ENCODE measurements around the gene TEX30. TPM values are rescaled to one million over a fixed set of nuclear protein-coding genes. Genes with fewer than 3 reads are reported as not detected.
A peak's percentile ranks its signal among the peaks of the same experiment; 100 is the strongest.

The TEX30 gene
- total RNA-seq, 1 donor from 2014 or later: 14.5 TPM

GRCh38 chr13:102777736-102778135 is 4.2 kb upstream of the TEX30 start:
- no peak overlapping the region for H3K27ac Mint-ChIP-seq
- no peak overlapping the region for H3K4me3 Mint-ChIP-seq
- H3K27me3 Mint-ChIP-seq: no peaks in the 10 kb centered on the region
- no peak for DNase-seq (ENCODE audit: extremely low spot score, unreplicated experiment)
- peaks cover 3% of the 10 kb centered on the region for H3K4me1 Mint-ChIP-seq (ENCODE audit: unreplicated experiment)
- H3K36me3 Mint-ChIP-seq: peaks cover 13% of the 10 kb centered on the region
- no peaks in the 10 kb centered on the region for H3K9me3 Mint-ChIP-seq
- TF ChIP-seq CTCF (conservative IDR thresholded peaks at IDR 0.05): no peak

GRCh38 chr13:102776271-102776670 is 2.7 kb upstream of the TEX30 start:
- DNase-seq (ENCODE audit: extremely low spot score, unreplicated experiment): no peak
- Mint-ChIP-seq H3K4me3 (no peak overlapping the region), H3K36me3 (peaks cover 7% of the 10 kb centered on the region), H3K27ac (no peak overlapping the region), H3K9me3 (no peaks in the 10 kb centered on the region), H3K4me1 (ENCODE audit: unreplicated experiment) (peaks cover 6% of the 10 kb centered on the region), H3K27me3 (no peaks in the 10 kb centered on the region)
- TF ChIP-seq CTCF (conservative IDR thresholded peaks at IDR 0.05): no peak

DNA sequence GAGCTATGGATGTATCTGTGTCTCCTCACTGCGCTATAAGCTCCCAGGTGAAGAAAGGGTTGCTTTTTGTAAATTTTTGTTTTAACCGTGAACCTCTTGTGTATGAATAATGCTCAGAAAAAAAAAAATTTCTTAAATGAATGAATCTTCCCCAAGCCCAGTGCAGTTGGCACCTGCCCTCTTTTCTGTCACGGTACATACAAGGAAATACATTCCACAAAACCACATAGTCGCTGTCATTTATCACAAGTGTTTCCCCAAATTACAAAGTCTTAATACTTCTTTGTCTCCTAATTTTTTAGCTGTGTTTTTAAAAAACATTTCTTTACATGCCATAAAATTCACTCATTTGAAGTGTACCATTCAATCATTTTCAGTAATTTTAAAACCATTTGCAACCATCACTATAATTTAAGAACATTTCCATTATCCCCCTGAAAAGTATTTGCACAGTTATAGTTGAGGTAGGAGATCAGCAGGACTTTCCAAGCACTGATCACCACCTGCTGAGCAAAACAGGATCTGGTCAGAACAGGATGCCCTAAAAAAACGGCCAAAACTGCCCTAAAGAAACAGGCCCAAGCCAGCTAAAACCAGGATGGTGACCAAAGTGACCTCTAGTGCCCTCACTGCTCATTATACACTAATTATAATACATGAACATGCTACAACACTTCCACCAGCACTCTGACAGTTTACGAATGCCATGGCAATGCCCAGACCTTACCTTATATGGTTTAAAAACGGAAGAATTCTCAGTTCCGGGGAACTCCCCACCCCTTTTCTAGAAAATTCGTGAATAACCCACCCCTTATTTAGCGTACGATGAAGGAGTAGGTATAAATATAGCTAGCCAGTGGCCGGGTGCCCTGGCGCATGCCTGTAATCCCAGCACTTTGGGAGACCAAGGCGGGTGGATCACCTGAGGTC is 1.3 kb upstream of the TEX30 start:
- Mint-ChIP-seq H3K36me3 (peaks cover 4% of the 10 kb centered on the region), H3K27me3 (no peaks in the 10 kb centered on the region), H3K4me1 (ENCODE audit: unreplicated experiment) (peaks cover 8% of the 10 kb centered on the region), H3K9me3 (no peaks in the 10 kb centered on the region), H3K27ac (peak overlapping the region; percentile 52), H3K4me3 (peak overlapping the region; percentile 87)
- no peak for TF ChIP-seq CTCF (conservative IDR thresholded peaks at IDR 0.05)
- no peak for DNase-seq (ENCODE audit: extremely low spot score, unreplicated experiment)

- no peak for DNase-seq (ENCODE audit: extremely low spot score, unreplicated experiment)
- Mint-ChIP-seq H3K27me3 (no peaks in the 10 kb centered on the region), H3K36me3 (peaks cover 4% of the 10 kb centered on the region), H3K27ac (peak overlapping the region; percentile 57), H3K4me1 (ENCODE audit: unreplicated experiment) (peaks cover 8% of the 10 kb centered on the region), H3K9me3 (no peaks in the 10 kb centered on the region), H3K4me3 (peak overlapping the region; percentile 87)
- TF ChIP-seq CTCF (conservative IDR thresholded peaks at IDR 0.05): no peak
Measured at GRCh38 chr13:102774214-102774568, 605 bp upstream of the TEX30 start.

- H3K27me3 Mint-ChIP-seq: no peaks in the 10 kb centered on the region
- no peak for TF ChIP-seq CTCF (conservative IDR thresholded peaks at IDR 0.05)
- peaks cover 8% of the 10 kb centered on the region for H3K4me1 Mint-ChIP-seq (ENCODE audit: unreplicated experiment)
- no peak for DNase-seq (ENCODE audit: extremely low spot score, unreplicated experiment)
- no peak overlapping the region for H3K27ac Mint-ChIP-seq
- peaks cover 4% of the 10 kb centered on the region for H3K36me3 Mint-ChIP-seq
- H3K4me3 Mint-ChIP-seq: peak overlapping the region; percentile 87
- H3K9me3 Mint-ChIP-seq: no peaks in the 10 kb centered on the region
Measured at GRCh38 chr13:102772042-102772425, 1.6 kb downstream of the TEX30 start.

Measured in type B pancreatic cell (in vitro differentiated cells).